Bronchial epithelial cell (primary cell): ENCODE data around the gene SLC38A9. TPM values are rescaled to one million over a fixed set of nuclear protein-coding genes. Genes with fewer than 3 reads are reported as not detected.

Experiments
- DNase-seq: peaks from one replicate; pipeline ENCODE4 v3.0.0-alpha.2; 2010; ENCODE audit warnings: low read depth
- FAIRE-seq: peaks from 2 replicates; lab custom pipeline; 2011; peaks lifted over from hg19 to GRCh38; lab: Jason Lieb, UNC
- H3K27me3 ChIP-seq: 2 replicates; pipeline ENCODE4 v1.5.1; 2011; ENCODE audit warnings: low read length; ENCODE audit not compliant: control insufficient read depth, insufficient read depth
- H3K36me3 ChIP-seq: 2 replicates; pipeline ENCODE4 v1.5.1; 2011; ENCODE audit warnings: low read length; ENCODE audit not compliant: control insufficient read depth, insufficient read depth
- H3K4me3 ChIP-seq: 2 replicates; pipeline ENCODE4 v1.5.1; 2011; ENCODE audit warnings: mild to moderate bottlenecking, low read depth, low read length, control low read depth
- total RNA-seq: library from RNA; depleted of rRNA; stranded (reverse); fragments of >200 nt; gene quantifications from 2 replicates; pipeline ENCODE4 v1.2.1, GENCODE V29; 2014
- TF ChIP-seq, protein P1 (sequence below): IDR thresholded peaks from 2 replicates; pipeline ENCODE4 v1.5.1; 2011; ENCODE audit warnings: mild to moderate bottlenecking, moderate library complexity, low read length, control low read depth, inconsistent platforms; ENCODE audit not compliant: insufficient read depth, severe bottlenecking

The SLC38A9 gene
- total RNA-seq, 1 donor from 2014 or later = 32.4 TPM

DNA sequence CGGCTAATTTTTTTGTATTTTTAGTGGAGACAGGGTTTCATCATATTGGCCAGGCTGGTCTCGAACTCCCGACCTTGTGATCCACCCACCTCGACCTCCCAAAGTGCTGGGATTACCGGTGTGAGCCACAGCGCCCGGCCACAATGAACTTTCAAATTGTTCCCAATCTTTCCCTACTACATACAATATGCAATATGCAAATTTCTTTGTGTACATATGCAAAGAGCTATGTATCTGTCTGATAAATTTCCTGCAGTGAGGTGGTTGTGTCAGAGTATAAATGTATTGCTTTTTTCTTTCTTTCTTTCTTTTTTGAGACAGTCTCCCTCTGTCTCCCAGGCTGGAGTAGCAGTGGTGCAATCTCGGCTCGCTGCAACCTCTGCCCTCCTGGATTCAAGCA, 128.5 kb downstream of the SLC38A9 start:
- H3K4me3 ChIP-seq = no peak overlapping the region
- no peak for FAIRE-seq
- H3K27me3 ChIP-seq = no peaks in the 10 kb centered on the region
- H3K36me3 ChIP-seq = no peaks in the 10 kb centered on the region
- DNase-seq = no peak
- TF ChIP-seq, protein P1, sequence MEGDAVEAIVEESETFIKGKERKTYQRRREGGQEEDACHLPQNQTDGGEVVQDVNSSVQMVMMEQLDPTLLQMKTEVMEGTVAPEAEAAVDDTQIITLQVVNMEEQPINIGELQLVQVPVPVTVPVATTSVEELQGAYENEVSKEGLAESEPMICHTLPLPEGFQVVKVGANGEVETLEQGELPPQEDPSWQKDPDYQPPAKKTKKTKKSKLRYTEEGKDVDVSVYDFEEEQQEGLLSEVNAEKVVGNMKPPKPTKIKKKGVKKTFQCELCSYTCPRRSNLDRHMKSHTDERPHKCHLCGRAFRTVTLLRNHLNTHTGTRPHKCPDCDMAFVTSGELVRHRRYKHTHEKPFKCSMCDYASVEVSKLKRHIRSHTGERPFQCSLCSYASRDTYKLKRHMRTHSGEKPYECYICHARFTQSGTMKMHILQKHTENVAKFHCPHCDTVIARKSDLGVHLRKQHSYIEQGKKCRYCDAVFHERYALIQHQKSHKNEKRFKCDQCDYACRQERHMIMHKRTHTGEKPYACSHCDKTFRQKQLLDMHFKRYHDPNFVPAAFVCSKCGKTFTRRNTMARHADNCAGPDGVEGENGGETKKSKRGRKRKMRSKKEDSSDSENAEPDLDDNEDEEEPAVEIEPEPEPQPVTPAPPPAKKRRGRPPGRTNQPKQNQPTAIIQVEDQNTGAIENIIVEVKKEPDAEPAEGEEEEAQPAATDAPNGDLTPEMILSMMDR = no peak

DNA sequence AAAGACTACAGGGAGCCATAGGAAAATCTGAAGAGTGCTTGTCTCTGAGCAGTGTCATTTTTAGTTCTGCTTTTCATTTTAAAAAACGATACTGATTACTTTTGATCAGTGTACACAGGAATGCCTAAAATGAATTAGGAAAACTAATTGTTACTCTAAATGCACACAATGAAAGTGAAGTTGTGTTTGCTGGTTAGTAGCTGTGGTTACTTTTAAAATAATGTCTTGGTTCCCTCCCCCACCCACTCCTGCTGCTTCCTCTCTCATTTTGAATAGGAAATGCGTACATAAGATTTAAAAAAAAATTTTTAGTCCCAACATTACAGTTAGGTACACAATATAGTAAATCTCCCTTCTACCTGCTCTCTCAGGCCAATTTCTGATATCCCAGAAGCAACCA, 129.9 kb downstream of the SLC38A9 start:
- FAIRE-seq = no peak

DNA sequence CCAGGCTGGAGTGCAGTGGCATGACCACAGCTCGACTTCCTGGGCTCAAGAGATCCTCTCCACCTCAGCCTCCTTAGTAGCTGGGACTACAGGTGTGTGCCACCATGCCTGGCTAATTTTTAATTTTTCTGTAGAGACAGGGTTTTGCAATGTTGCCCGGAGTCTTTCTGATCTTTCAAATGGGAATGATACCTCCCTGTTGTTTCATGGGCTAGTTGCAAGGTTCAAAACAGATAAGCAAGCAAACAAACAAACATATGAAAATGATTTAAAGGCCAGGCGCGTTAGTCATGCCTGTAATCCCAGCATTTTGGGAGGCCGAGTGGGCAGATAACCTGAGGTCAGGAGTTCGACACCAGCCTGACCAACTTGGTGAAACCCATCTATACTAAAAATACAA, 132.1 kb downstream of the SLC38A9 start:
- FAIRE-seq = no peak
- Histone ChIP-seq H3K27me3 (no peaks in the 10 kb centered on the region), H3K4me3 (no peak overlapping the region), H3K36me3 (no peaks in the 10 kb centered on the region)
- TF ChIP-seq, protein P1 = no peak
- no peak for DNase-seq

More for the DNA sequence above, 129.9 kb downstream of the SLC38A9 start:
- Histone ChIP-seq H3K27me3 (no peaks in the 10 kb centered on the region), H3K4me3 (no peak overlapping the region), H3K36me3 (no peaks in the 10 kb centered on the region)
- DNase-seq = no peak
- TF ChIP-seq, protein P1 = no peak

DNA sequence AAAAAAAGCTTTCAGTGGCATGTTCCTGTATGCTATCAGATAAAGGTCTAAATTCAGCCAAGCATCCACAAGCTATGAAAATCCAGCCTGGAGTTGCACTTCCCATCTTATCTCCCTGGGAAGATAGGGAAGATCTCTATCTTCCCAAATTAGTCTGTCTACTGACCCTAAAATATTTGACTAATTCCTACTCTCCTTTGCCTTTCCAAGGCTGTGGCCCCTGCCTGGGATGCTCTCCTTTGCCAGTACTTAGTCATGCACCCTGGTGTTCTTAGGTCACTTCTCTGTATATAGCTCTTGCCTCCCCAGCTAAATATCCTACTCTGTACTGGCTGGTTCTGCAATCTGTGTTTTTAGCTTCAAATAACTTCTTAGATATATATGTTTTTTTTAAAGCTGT, 133.4 kb downstream of the SLC38A9 start:
- TF ChIP-seq, protein P1 = no peak
- FAIRE-seq = no peak

DNA sequence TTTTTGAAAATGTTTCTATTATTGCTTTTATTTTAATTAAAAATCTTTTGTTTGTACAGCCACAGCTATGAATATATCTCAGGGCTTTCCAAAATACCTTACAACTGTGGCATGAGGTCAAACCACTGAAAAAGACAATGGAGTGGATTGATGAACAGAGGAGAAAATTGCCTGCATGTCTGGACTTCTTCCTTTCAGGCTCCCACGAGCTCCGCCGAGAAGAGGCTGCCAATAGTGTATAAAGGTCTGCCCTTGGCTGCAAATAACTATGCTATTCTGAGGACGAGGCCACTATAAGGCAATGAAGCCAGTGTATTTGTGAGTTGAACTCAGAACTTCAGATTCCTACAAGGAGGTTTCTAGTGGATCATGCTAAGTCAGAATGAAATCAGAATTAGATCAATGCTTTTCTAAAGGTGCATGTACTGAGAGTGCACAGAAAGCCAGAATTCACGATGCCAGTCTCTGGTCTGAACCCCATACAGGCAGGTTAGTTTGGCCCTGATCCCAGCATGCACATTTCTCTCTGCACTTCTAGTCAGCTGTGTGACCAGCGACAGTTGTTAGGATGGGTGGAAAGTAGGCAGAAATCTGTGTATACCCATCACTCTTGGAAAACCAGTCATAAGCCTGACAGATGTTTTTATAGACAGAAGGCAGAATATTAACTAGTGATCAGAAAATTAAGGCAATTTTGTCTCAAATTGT, 134.6 kb downstream of the SLC38A9 start:
- Histone ChIP-seq H3K4me3 (no peak overlapping the region), H3K36me3 (no peaks in the 10 kb centered on the region), H3K27me3 (no peaks in the 10 kb centered on the region)
- FAIRE-seq (no peak), DNase-seq (peak; percentile 78)
- TF ChIP-seq, protein P1 = no peak

More for the DNA sequence above, 133.4 kb downstream of the SLC38A9 start:
- no peaks in the 10 kb centered on the region for H3K36me3 ChIP-seq
- H3K4me3 ChIP-seq = no peak overlapping the region
- DNase-seq = no peak
- H3K27me3 ChIP-seq = no peaks in the 10 kb centered on the region

DNA sequence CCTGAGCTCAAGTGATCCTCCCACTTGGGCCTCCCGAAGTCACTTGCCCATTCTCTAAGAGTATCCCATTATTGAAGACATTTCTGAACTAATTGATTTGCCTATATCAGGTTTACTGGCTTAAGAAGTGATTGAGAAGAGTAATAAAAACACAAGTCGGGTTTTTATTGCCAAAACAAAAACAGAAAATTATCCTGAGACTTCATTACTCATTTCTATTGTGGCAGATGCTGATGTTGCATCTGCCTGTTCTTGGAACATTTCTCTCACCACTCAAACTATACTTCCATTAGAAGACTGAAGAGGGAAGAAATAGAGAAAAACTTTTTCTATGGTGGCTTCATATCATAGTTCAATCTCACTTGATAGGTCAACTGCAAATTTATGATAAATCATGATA, 135.5 kb downstream of the SLC38A9 start:
- DNase-seq (no peak), FAIRE-seq (no peak)
- TF ChIP-seq, protein P1 = no peak
- no peaks in the 10 kb centered on the region for H3K27me3 ChIP-seq
- H3K36me3 ChIP-seq = no peaks in the 10 kb centered on the region
- no peak overlapping the region for H3K4me3 ChIP-seq
